ENCODE data around the gene DZANK1. TPM values are rescaled to one million over a fixed set of nuclear protein-coding genes. Genes with fewer than 3 reads are reported as not detected.

DZANK1 gene
- total and polyA plus RNA-seq, 2 of the 8 experiments (the other 6 are each of a cell fraction or from before 2014, with no cell fraction given) = 8.0 to 9.9 TPM

- Histone ChIP-seq H3K27me3 (replicated peaks in 1 of 4; ENCODE audit: control insufficient read depth in 3 of 4, extremely low read depth in 1 of 4, insufficient read depth in 3 of 4, low read length in 3 of 4) (no peaks in the 10 kb centered on the region), H2BK20ac (ENCODE audit: low read length) (no peak overlapping the region), H3K4me2 (ENCODE audit: insufficient read depth in 1 of 2, low read depth in 2 of 2, low read length in 2 of 2) (no peak overlapping the region), H3K79me1 (ENCODE audit: low read depth, low read length) (no peaks in the 10 kb centered on the region; the same call in 1 of the 2 replicates), H2BK12ac (ENCODE audit: low read depth, low read length) (no peak overlapping the region), H4K20me1 (replicated peaks in 1 of 2; ENCODE audit: control insufficient read depth in 1 of 2, insufficient read depth in 2 of 2, low read length in 2 of 2) (peaks cover 3 to 5% of the 10 kb centered on the region in 2 experiments), H2AFZ (ENCODE audit: low read length) (no peak overlapping the region), H3K18ac (ENCODE audit: extremely low read depth, low read length) (no peak overlapping the region), H2AK5ac (ENCODE audit: low read depth, low read length) (no peak overlapping the region), H3K36me3 (ENCODE audit: control insufficient read depth in 2 of 4, insufficient read depth in 4 of 4, low read length in 3 of 4) (peaks cover 4 to 48% (median 27%) of the 10 kb centered on the region in 4 experiments; a peak in 7 of 8 replicates), H4K91ac (replicated peaks; ENCODE audit: insufficient read length, low read length) (no peak overlapping the region), H2BK120ac (replicated peaks; ENCODE audit: low read depth, low read length) (no peak overlapping the region), H3K14ac (ENCODE audit: insufficient read length) (no peak overlapping the region), H3K79me2 (ENCODE audit: control insufficient read depth in 1 of 2, insufficient read depth in 2 of 2, low read length in 2 of 2) (peaks cover 0 to 19% of the 10 kb centered on the region in 2 experiments; a peak in 3 of 4 replicates), H3K9me3 (ENCODE audit: insufficient read depth in 2 of 2, low read depth in 1 of 2, low read length in 1 of 2) (no peaks in the 10 kb centered on the region), H3K4me3 (ENCODE audit: extremely low read depth in 1 of 4, insufficient read depth in 2 of 4, low read depth in 3 of 4, low read length in 4 of 4) (no peak overlapping the region), H3K9ac (replicated peaks in 1 of 4; ENCODE audit: extremely low read depth in 1 of 4, low read depth in 3 of 4, low read length in 3 of 4) (no peak overlapping the region), H3K4ac (replicated peaks; ENCODE audit: insufficient read length, low read depth, low read length) (no peak overlapping the region), H4K8ac (ENCODE audit: extremely low read depth, insufficient read depth, low read length) (no peak overlapping the region), H3K27ac (ENCODE audit: low read depth, low read length) (no peak overlapping the region), H2BK5ac (ENCODE audit: low read depth, low read length) (no peak overlapping the region), H4K5ac (ENCODE audit: insufficient read length, low read depth, low read length) (no peak overlapping the region), H3K23ac (ENCODE audit: insufficient read length) (no peak overlapping the region), H3K56ac (replicated peaks; ENCODE audit: insufficient read length, low read depth, low read length) (no peak overlapping the region), H3K23me2 (ENCODE audit: low read depth, low read length) (peaks cover 3% of the 10 kb centered on the region; the same call in 1 of the 2 replicates), H3K4me1 (replicated peaks in 1 of 4; ENCODE audit: control insufficient read depth in 3 of 4, insufficient read depth in 4 of 4, low read length in 3 of 4) (peaks cover 0 to 6% (median 2%) of the 10 kb centered on the region in 4 experiments; a peak in 4 of 7 replicates), H2BK15ac (ENCODE audit: low read length) (no peak overlapping the region)
- DNase-seq (ENCODE audit: low read depth in 1 of 2, low spot score in 2 of 2) = no peak
- FAIRE-seq = no peak
- TF ChIP-seq RAD21 (IDR thresholded peaks at IDR 0.05 in 1 of 2, conservative IDR thresholded peaks at IDR 0.05 in 1 of 2; ENCODE audit: low read depth in 2 of 2, low read length in 2 of 2) (no peak), MAX (IDR thresholded peaks at IDR 0.05) (no peak), ATF3 (IDR thresholded peaks at IDR 0.05; ENCODE audit: insufficient read depth, low read depth, low read length) (no peak)
- WGBS, 2 experiments (ENCODE audit: extremely low coverage in 1 of 2, insufficient coverage in 1 of 2, insufficient read length in 1 of 2, insufficient replicate concordance in 2 of 2, low coverage in 1 of 2, low lambda C conversion rate in 2 of 2, missing lambda C conversion rate in 1 of 2) = 96% methylated on average over 1 of the region's 1 CpG; no CpG with 5 or more reads in 1 of the 2 experiments
- CTCF ChIA-PET (ENCODE audit: partially characterized antibody) = no interaction called here
- POLR2A ChIA-PET (ENCODE audit: partially characterized antibody) = no interaction called here
Observed at GRCh38 chr20:18511571-18511970, 44.7 kb upstream of the DZANK1 start.
